Measurements from ENCODE around the gene ASGR2.

GRCh38 chr17:7097940-7098339 is 16.7 kb downstream of the ASGR2 start:
- no peak for TF ChIP-seq EZH2 (IDR thresholded peaks at IDR 0.05; ENCODE audit: borderline replicate concordance, low read depth, low read length, severe bottlenecking)
- no peak for TF ChIP-seq CTCF (IDR thresholded peaks at IDR 0.05; ENCODE audit: borderline replicate concordance, extremely low read depth, low read length, poor library complexity, severe bottlenecking)
